Endodermal cell (in vitro differentiated cells): ENCODE data around the gene SVIL. TPM values are rescaled to one million over a fixed set of nuclear protein-coding genes. Genes with fewer than 3 reads are reported as not detected.

Experiments used
- DNase-seq: peaks from one replicate; pipeline ENCODE4 v3.0.0-alpha.2; 2017
- H3K27ac ChIP-seq: 2 replicates; pipeline ENCODE4 v1.5.1; 2013; ENCODE audit warnings: mild to moderate bottlenecking, low read depth, low read length, moderate library complexity
- H3K27me3 ChIP-seq: 2 replicates; pipeline ENCODE4 v1.6.1; 2013; ENCODE audit warnings: mild to moderate bottlenecking, low read length, moderate library complexity; ENCODE audit not compliant: insufficient read depth, control insufficient read depth, poor library complexity, severe bottlenecking
- H3K36me3 ChIP-seq: 2 replicates; pipeline ENCODE4 v1.7.0; 2013; ENCODE audit warnings: mild to moderate bottlenecking, low read length, moderate library complexity; ENCODE audit not compliant: control insufficient read depth, insufficient read depth
- H3K4me1 ChIP-seq: one replicate; pipeline ENCODE4 v1.7.0; 2013; ENCODE audit warnings: low read length; ENCODE audit not compliant: control insufficient read depth, insufficient read depth
- H3K4me3 ChIP-seq: 2 replicates; pipeline ENCODE4 v1.5.1; 2013; ENCODE audit warnings: mild to moderate bottlenecking, low read length, moderate library complexity
- H3K9ac ChIP-seq: 2 replicates; pipeline ENCODE4 v1.6.1; 2013; ENCODE audit warnings: mild to moderate bottlenecking, low read length, moderate library complexity; ENCODE audit not compliant: poor library complexity, severe bottlenecking; ENCODE audit errors: extremely low read depth
- H3K9me3 ChIP-seq: 2 replicates; pipeline ENCODE4 v1.6.1; 2013; ENCODE audit warnings: mild to moderate bottlenecking, low read length, moderate library complexity; ENCODE audit not compliant: control insufficient read depth
- H3K27ac Mint-ChIP-seq: 2 replicates; pipeline ENCODE4 v1.8.0; 2020; ENCODE audit warnings: mixed read lengths
- H3K27me3 Mint-ChIP-seq: 2 replicates; pipeline ENCODE4 v1.8.0; 2021; ENCODE audit warnings: mild to moderate bottlenecking, mixed read lengths; ENCODE audit not compliant: insufficient read depth
- H3K36me3 Mint-ChIP-seq: 2 replicates; pipeline ENCODE4 v1.8.0; 2020; ENCODE audit warnings: low read depth, mixed read lengths
- H3K4me1 Mint-ChIP-seq: 2 replicates; pipeline ENCODE4 v1.8.0; 2020; ENCODE audit warnings: mixed read lengths
- H3K4me3 Mint-ChIP-seq: 2 replicates; pipeline ENCODE4 v1.8.0; 2020; ENCODE audit warnings: mild to moderate bottlenecking, moderate library complexity, mixed read lengths
- H3K9me3 Mint-ChIP-seq: 2 replicates; pipeline ENCODE4 v1.8.0; 2020; ENCODE audit warnings: mild to moderate bottlenecking, mixed read lengths
- WGBS, 2 experiments: methylation state at CpG; one replicate each; pipeline versions ENCODE4 v1.1.5 to v1.1.7; 2013; ENCODE audit warnings: missing lambda C conversion rate in 2 of 2, mixed read lengths in 1 of 2; ENCODE audit not compliant: insufficient coverage in 1 of 2, insufficient read length in 1 of 2; 5-methylcytosine and 5-hydroxymethylcytosine counted together
- total RNA-seq, 2 donors: library from RNA; stranded (reverse); fragmentation: NEBNext Ultra II Directional in 1 of 2; extraction: Animal tissue kit (Norgen Biotek cat#: 25700) in 1 of 2; gene quantifications; 2 replicates in 1 of 2; 3 replicates in 1 of 2; pipeline ENCODE4 v1.2.1, GENCODE V29; 2021
- TF ChIP-seq, protein P1 (sequence below): fragments of 200-600 bp; sonication (generic); conservative IDR thresholded peaks from 2 replicates; pipeline ENCODE4 v1.5.0; 2021; ENCODE audit warnings: antibody characterized with exemption, mild to moderate bottlenecking

Gene SVIL
- total RNA-seq, 2 donors from 2014 or later: 25.2 to 32.9 TPM

DNA sequence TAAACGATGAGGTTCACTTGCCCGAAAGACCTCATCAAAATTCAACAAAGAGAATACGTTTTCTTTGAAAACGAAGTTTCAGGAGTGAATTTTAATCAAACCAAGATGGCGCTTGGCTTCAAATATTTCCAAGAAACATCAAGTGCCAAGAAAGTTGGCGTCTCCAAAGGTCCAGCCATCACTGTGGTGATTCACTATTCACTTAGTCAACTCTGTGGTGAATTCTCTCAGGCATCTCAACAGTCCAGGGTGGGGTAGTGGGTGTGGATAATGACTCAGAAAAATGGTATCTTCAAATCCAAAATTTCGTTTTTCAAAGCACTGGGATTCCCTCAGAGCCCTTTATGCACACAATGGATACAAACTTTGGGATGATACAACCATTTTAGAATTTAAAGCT, 133.1 kb downstream of the SVIL start:
- Mint-ChIP-seq H3K4me3 (no peak overlapping the region), H3K27me3 (no peaks in the 10 kb centered on the region), H3K36me3 (peaks cover 22% of the 10 kb centered on the region), H3K9me3 (no peaks in the 10 kb centered on the region), H3K27ac (no peak overlapping the region), H3K4me1 (peaks cover 8% of the 10 kb centered on the region)
- Histone ChIP-seq H3K9me3 (no peaks in the 10 kb centered on the region), H3K36me3 (peaks cover 8% of the 10 kb centered on the region), H3K27ac (no peak overlapping the region), H3K27me3 (no peaks in the 10 kb centered on the region), H3K9ac (no peak overlapping the region), H3K4me1 (peaks cover 5% of the 10 kb centered on the region), H3K4me3 (no peak overlapping the region)
- TF ChIP-seq, protein P1, sequence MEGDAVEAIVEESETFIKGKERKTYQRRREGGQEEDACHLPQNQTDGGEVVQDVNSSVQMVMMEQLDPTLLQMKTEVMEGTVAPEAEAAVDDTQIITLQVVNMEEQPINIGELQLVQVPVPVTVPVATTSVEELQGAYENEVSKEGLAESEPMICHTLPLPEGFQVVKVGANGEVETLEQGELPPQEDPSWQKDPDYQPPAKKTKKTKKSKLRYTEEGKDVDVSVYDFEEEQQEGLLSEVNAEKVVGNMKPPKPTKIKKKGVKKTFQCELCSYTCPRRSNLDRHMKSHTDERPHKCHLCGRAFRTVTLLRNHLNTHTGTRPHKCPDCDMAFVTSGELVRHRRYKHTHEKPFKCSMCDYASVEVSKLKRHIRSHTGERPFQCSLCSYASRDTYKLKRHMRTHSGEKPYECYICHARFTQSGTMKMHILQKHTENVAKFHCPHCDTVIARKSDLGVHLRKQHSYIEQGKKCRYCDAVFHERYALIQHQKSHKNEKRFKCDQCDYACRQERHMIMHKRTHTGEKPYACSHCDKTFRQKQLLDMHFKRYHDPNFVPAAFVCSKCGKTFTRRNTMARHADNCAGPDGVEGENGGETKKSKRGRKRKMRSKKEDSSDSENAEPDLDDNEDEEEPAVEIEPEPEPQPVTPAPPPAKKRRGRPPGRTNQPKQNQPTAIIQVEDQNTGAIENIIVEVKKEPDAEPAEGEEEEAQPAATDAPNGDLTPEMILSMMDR: no peak
- 96 to 97% methylated on average over 6 to 7 of the region's 7 CpGs for WGBS, 2 experiments
- no peak for DNase-seq

GRCh38 chr10:29499993-29500537, 134.7 kb downstream of the SVIL start:
- WGBS, 2 experiments: 90 to 93% methylated on average over 3 to 13 of the region's 13 CpGs
- no peak overlapping the region for H3K27ac Mint-ChIP-seq
- no peak overlapping the region for H3K4me3 Mint-ChIP-seq
- no peaks in the 10 kb centered on the region for H3K27me3 Mint-ChIP-seq
- H3K4me1 Mint-ChIP-seq: peaks cover 11% of the 10 kb centered on the region
- no peaks in the 10 kb centered on the region for H3K27me3 ChIP-seq
- no peak overlapping the region for H3K27ac ChIP-seq
- H3K9ac ChIP-seq: no peak overlapping the region
- H3K36me3 Mint-ChIP-seq: peaks cover 24% of the 10 kb centered on the region
- TF ChIP-seq, protein P1: no peak
- no peak overlapping the region for H3K4me3 ChIP-seq
- peaks cover 5% of the 10 kb centered on the region for H3K4me1 ChIP-seq
- no peaks in the 10 kb centered on the region for H3K9me3 Mint-ChIP-seq
- H3K36me3 ChIP-seq: peaks cover 8% of the 10 kb centered on the region
- H3K9me3 ChIP-seq: no peaks in the 10 kb centered on the region
- DNase-seq: no peak

GRCh38 chr10:29496341-29497162, 138.2 kb downstream of the SVIL start:
- Mint-ChIP-seq H3K9me3 (no peaks in the 10 kb centered on the region), H3K27me3 (no peaks in the 10 kb centered on the region), H3K27ac (peak overlapping the region; percentile 90), H3K4me3 (no peak overlapping the region), H3K36me3 (peaks cover 44% of the 10 kb centered on the region), H3K4me1 (peaks cover 11% of the 10 kb centered on the region)
- DNase-seq: peak; percentile 96
- 23 to 32% methylated on average over 8 to 14 of the region's 14 CpGs for WGBS, 2 experiments
- no peaks in the 10 kb centered on the region for H3K27me3 ChIP-seq
- TF ChIP-seq, protein P1: peak; percentile 99
- no peak overlapping the region for H3K27ac ChIP-seq
- no peak overlapping the region for H3K4me3 ChIP-seq
- H3K4me1 ChIP-seq: peaks cover 5% of the 10 kb centered on the region
- H3K36me3 ChIP-seq: peaks cover 21% of the 10 kb centered on the region
- H3K9ac ChIP-seq: no peak overlapping the region
- H3K9me3 ChIP-seq: no peaks in the 10 kb centered on the region
